Left renal pelvis (tissue), 4 donors: ENCODE data around the gene EPB41L1. TPM values are rescaled to one million over a fixed set of nuclear protein-coding genes. Genes with fewer than 3 reads are reported as not detected.

ENCODE experiments used
- DNase-seq, 4 donors: peaks; one replicate each; pipeline ENCODE4 v3.0.0-alpha.2; 2013; ENCODE audit warnings: low read depth in 4 of 4, low spot score in 3 of 4
- polyA plus RNA-seq, 4 donors: library from polyadenylated mRNA; unstranded; fragments of 120-200 nt; gene quantifications; one replicate each; pipeline ENCODE4 v1.2.1, GENCODE V29; 2013; ENCODE audit not compliant: insufficient read length in 4 of 4

Gene EPB41L1
- polyA plus RNA-seq, 4 donors = 62.7 to 75.0 (median 66.4) TPM

DNA sequence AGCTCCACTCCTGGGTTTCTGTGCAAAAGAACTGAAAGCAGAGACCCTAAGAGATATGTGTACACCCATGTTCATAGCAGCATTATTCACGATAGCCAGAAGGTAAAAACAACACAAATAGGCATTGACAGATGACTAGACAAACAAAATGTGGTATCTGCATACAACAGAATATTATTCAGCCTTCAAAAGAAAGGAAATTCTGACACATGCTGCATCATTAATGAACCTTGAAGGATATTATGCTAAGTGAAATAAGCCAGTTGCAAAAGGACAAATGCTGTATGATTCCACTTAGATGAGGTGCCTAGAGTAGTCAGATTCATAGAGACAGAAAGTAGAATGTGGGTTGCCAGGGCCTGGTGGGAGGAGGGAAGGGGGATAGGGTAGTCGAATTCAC, 99.5 kb downstream of the EPB41L1 start:
- DNase-seq = no peak

DNA sequence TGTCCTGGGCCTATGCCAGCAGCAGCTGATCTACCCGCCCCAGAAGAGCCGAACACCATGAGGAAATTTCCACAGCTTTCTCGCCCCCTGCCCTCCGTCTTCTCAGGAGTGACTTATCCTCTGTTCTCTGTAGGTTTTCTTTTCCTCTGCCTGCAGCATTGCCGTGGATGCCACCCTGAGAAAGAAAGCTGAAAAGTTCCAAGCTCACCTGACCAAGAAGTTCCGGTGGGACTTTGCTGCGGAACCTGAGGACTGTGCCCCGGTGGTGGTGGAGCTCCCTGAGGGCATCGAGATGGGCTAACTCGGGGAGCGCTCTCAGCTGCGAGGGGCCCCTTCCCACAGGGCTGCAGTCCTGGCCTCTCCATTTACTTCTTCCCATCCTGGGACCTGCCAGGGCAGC, 100.9 kb downstream of the EPB41L1 start:
- no peak for DNase-seq

DNA sequence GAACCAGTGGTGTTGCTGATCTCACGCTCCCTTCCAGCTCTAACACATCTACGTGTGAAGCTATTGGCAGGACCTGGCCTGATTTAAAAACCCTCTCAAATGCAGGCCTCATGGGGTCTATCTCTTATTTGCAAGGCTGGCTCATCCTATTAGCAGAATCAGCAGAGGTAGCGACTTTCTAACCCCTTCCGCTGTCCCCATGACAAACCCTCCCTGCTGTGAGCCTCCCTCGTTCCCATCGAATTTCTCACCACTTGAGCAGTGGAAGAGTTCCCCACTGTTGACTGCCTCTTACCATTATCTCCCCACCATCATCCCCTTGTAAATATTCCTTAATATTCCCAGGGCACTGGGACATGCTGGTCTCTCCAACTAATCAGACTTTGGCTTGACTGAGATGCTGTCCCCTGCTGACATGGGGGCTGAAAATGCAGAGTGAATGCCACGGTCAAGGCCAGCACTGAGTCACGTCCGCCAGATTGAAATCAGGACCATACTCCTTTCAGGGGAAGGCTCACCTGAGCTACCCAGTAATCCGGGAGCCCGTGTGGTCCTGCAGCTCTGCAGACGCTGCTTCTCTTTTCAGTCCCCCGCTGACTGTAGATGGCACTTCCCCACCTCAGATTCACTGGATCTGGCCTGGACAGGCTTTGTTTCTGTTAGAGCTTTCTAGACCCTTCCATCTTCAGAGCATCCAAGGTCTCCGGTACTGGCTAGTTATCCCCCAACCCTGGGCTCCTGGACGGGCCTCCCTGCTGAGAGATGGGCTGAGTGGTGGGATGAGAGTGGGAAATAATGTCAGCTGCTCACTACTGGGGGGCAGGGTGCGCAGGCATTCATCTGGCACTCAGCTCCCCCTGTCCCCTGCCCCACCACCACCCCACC, 104.9 kb downstream of the EPB41L1 start:
- DNase-seq = no peak

- DNase-seq = no peak
These were observed 105.8 kb downstream of the EPB41L1 start for GRCh38 chr20:36260316-36260715.

DNA sequence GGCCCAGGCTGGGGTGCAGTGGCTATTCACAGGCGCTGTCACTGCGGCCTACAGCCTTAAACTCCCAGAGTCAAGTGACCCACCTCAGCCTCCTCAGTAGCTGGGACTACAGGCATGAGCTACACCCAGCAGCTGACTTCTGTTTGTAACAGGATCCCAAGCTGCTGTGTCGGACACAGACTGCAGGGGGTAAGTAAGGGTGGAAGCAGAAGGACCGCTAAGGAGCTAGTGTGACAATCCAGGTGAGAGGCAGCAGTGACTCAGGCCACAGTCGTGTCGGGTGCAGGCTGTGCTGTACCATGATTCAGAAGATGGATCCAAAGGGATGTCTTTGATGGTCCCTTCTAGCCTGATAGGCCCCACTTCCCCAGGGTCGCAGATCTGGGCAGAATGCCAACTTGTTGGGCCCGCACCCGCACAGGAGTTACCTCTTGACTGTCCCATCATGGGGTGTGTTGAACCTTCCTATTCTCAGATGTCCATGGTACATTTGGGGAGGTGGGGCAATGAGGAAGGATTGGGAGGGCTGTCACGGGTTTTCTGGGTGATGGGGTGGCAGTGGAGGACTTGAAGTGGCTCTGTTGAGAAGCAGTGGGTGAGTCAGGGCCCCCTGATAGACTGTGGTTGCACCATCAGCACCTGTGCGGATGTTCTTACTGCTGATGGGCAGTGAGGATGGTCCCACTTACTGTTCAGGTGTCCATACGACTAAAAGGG, 107.0 kb downstream of the EPB41L1 start:
- no peak for DNase-seq

DNA sequence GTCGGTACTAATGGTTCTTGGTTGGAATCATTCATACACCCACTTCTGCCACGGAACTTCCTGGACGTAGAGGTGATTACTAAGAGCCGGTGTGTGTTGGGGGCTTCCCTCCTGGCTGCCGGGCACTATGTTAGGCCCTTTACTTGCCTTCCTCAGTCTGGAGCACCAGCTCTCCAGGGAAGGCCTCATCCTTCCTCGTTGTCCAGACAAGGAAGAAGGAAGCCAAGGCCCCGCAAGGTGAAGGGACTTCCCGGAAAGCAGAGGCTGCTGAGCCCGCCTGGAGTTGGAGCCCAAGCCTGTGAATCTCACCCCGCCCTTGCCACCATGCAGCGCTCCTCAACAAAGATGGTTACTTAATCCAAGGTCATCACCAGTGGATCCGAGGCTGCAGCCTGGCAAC, 107.9 kb downstream of the EPB41L1 start:
- no peak for DNase-seq

DNA sequence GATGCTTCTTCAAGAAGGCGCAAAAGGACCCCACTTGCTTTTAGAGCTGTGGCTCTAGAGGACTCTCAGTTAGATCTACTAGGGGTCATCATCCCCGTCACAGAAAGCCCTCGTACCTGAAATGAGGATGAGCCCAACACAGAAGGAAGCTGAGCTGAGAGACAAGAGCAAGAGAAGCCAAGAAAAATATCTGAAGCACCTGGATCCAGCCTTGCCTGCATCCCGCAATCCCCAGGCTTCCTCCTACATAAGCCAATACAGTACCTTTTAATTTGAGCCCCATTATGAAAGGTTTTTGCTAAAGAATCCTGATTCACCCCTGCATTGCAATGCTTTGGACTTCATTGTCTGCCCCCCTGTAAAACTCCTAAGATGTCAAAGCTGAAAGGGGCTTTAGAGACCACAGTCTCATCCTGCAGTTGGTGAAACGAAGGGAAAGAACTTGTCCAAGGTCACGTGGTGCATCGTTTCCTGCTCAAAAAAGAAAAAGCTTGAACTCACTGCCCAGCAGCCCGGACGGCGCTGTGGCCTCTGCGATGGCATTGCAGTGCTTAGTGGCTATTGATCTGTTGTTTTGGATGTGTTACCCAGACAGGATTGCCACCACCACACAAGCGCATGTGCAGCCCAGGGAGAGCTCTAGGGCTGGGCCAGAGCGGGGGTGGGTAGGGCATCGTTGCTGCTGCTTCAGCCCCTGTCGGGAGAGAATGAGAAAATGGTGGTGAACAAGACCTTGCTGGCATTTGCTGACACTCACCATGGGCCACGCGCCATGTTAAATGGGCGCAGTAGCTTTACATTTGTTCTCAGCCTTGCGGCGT, 110.1 kb downstream of the EPB41L1 start:
- no peak for DNase-seq

DNA sequence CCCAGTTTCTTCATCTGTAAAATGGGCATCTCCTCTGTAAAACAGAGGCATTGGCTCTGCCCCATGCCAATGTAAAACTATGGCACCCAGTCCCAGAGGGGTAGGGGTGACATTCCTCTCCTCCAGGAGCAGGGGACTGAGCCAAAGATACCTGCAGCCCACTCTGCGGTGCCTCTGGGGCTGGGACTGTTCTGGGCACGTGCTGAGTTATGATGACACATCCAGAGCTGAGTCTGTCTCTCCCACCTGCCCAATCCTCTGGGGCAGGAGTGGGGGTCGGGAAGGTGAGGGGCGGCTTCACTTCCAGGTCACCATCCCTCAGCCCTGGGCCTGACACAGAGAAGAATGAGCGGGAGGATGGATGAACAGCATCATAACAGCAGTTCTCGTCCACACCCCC, 111.6 kb downstream of the EPB41L1 start:
- no peak for DNase-seq

- no peak for DNase-seq
These were observed 113.3 kb downstream of the EPB41L1 start for GRCh38 chr20:36267605-36268381.

DNA sequence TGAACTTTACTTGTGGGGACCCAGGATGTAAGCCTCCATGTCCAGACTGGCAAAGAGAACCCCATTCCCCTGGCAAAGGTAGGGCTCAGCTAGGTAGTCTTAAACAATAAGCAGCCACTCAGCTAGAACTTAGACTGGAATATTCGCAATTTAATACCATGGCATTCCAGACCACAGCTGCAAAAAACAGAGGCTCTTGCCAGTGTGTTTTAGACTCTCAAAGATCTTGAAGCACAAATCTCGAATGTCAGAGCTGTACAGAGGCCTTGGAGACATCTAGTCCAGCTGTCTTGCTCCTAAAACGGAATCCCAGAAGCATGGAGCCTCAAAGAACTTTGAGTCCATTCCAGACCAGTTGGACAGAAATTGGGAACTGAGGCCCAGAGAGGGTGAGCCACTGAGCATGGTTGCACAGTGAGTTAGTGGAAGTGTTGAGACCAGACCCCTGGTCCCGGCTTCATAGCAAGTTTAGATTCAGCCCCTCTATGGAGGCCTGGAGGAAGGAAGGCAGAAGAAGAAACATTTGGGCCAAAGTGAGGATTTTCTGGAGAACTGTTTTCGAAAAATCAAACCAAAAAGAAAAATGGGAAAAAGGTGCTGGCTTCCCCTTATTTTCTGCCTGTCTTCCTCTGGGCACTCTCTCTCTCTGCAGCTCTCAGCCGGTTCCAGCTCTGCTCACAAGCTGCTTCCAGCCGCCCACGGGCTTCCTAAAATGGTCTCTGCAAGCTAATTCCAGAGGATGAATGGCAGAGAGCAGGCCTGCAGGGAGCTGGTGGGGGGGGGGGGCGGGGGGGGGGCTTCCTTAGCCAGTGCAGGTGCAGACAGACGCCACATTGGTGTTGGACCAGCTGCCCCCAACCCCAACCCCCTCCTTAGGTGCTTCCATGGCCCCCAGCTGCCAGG, 114.2 kb downstream of the EPB41L1 start:
- no peak for DNase-seq

- no peak for DNase-seq
These were observed 115.0 kb downstream of the EPB41L1 start for GRCh38 chr20:36269507-36269906.

- DNase-seq = no peak
These were observed 116.5 kb downstream of the EPB41L1 start for GRCh38 chr20:36270744-36271638.

DNA sequence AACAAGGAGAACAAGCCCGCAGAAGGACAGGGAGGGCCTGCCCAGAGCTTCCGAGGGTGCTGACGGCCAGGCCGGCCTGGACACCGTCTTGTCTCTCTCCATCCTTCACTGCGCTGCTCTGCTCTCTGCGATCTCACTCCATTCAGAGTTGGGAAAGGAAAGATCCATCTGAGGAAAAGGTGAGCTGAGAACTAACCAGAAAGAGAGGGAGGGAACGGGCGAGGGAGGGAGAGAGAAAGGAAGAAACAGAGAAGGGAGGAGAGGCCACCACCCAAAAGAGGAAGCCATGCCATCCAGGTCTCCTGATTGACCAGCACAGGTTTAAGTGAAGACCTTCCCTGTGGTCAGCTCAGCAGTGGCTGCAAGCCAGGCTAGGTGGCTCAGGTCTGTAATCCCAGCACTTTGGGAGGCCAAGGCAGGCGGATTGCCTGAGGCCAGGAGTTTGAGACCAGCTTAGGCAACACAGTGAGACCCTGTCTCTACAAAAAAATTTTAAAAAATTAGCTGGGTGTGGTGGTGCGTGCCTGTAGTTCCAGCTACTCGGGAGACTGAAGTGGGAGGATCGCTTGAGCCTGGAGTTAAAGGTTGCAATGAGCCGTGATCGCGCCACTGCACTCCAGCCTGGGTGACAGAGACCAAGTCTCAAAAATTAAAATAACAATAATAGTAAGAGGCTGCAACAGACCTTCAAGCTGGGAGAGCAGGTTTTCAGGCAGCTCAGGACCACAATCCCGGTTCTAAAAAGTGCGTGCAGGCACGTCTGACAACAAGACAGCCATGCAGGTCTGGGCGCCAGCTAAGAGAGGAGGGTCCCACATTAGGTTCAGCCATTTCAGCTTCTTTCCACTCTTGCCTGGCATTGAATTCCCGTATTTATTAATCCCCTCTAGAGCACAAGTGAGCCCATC, 117.4 kb downstream of the EPB41L1 start:
- DNase-seq = no peak

GRCh38 chr20:36272547-36273220, 118.1 kb downstream of the EPB41L1 start:
- no peak for DNase-seq

DNA sequence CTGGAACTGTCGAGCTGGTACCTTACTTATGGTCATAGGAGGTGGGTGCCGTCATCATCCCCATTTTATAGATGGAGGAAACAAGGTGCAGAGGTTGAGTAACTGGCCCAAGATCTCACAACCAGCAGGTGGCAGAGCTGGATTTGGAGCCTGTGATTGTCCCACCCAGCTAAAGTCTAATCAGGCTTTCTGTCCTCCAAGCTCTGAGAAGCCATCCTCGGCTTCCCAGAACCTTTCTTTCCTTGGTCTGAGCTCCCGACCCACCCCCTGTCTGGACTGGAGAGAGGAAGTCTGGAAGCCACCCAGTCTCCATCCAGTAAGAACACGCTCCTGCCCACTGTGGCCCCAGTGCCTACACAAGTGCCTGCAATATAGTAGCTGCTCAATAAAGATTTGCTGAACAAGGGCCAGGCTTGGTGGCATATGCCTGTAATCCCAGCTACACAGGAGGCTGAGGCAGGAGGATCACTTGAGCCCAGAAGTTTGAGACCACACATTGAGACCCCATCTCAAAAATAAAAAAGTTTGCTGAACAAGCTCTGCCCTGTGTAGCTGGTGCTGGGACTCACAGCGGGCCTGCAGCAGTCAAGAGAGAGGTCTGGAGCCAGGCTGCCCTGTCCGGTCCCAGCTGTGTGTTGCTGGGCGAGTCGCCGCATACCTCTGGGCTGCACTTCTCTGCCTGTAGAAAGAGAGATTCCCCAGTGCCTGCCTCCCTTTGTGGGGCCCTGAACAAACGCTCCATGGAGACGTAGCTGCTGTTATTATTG, 119.1 kb downstream of the EPB41L1 start:
- no peak for DNase-seq
